ENCODE measurements around the gene BLOC1S4. TPM values are rescaled to one million over a fixed set of nuclear protein-coding genes. Genes with fewer than 3 reads are reported as not detected.

Gene BLOC1S4
- total RNA-seq, 1 experiment from 2014 or later, result 15.7 TPM

GRCh38 chr4:6749340-6750171 is 33.6 kb downstream of the BLOC1S4 start (continued):
- no peak for TF ChIP-seq ZBTB33 (IDR thresholded peaks at IDR 0.05; ENCODE audit: extremely low read depth, insufficient replicate concordance, low read length)
- TF ChIP-seq SRF (IDR thresholded peaks at IDR 0.05; ENCODE audit: low read depth), result no peak

GRCh38 chr4:6750286-6751221 is 34.6 kb downstream of the BLOC1S4 start:
- DNase-seq (ENCODE audit: low read depth, low spot score), result no peak
- Histone ChIP-seq H3K79me2 (ENCODE audit: insufficient read depth, low read length) (no peaks in the 10 kb centered on the region), H3K4me2 (ENCODE audit: low read length) (peak overlapping the region; percentile 78), H3K9me3 (ENCODE audit: control insufficient read depth in 1 of 2, insufficient read depth in 1 of 2, low read depth in 1 of 2, low read length in 2 of 2) (no peaks in the 10 kb centered on the region), H4K20me1 (ENCODE audit: insufficient read depth) (no peaks in the 10 kb centered on the region), H3K9ac (ENCODE audit: low read length) (0 out of 2 replicates have a peak overlapping the region, but pooled peaks have one; percentile 25), H3K36me3 (ENCODE audit: control insufficient read depth in 1 of 2, insufficient read depth in 2 of 2, low read length in 2 of 2) (no peaks in the 10 kb centered on the region), H3K27me3 (ENCODE audit: insufficient read depth, low read length) (no peaks in the 10 kb centered on the region), H3K9me2 (ENCODE audit: insufficient read depth) (no peaks in the 10 kb centered on the region), H3K4me3 (replicated peaks in 1 of 2; ENCODE audit: low read depth in 1 of 2, low read length in 2 of 2) (no peak overlapping the region), H2AFZ (ENCODE audit: low read depth, low read length, poor library complexity, severe bottlenecking) (no peak overlapping the region), H3K27ac (ENCODE audit: low read depth, low read length) (no peak overlapping the region), H3K4me1 (ENCODE audit: control insufficient read depth in 1 of 2, insufficient read depth in 2 of 2, low read length in 2 of 2) (peaks cover 28 to 66% of the 10 kb centered on the region in 2 experiments)
- ATAC-seq, result no peak
- BruUV-seq (replicated peaks), result no TSS peak
- TF ChIP-seq POLR2AphosphoS5 (IDR thresholded peaks at IDR 0.05; ENCODE audit: low read depth, low read length) (no peak), SP1 (IDR thresholded peaks at IDR 0.05; ENCODE audit: low read depth) (peak; percentile 46; the same call in 1 of the 2 replicates)
- ChIA-PET CTCF (no interaction called here), POLR2A (no interaction called here), RAD21 (ENCODE audit: low non-redundant PET in 1 of 2, low total read pairs in 2 of 2, uncharacterized antibody in 2 of 2, unreplicated experiment in 2 of 2) (no interaction called here)
- intact Hi-C loops (cut with micrococcal nuclease), result no loop called here
